HAP-1 (cell line): ENCODE data around the gene CCT6A.
"Not testable (repeated sequence)": the region's sequence is repeated elsewhere in the genome, so short reads cannot be mapped to it uniquely, and the experiment has no call there.

Experiments
- DNase-seq, 2 experiments: peaks; one replicate each; pipeline ENCODE4 v3.0.0-alpha.2; 2016 to 2020; ENCODE audit warnings: low spot score in 2 of 2
- H3K27me3 ChIP-seq: fragments of 250-450 bp; sonication (Bioruptor Pico); 2 replicates; pipeline ENCODE4 v1.5.1; 2020; ENCODE audit warnings: low read depth, mild to moderate bottlenecking, moderate library complexity
- H3K36me3 ChIP-seq: fragments of 250-450 bp; sonication (Bioruptor Pico); replicated peaks from 2 replicates; pipeline ENCODE4 v1.5.1; 2020; ENCODE audit warnings: mild to moderate bottlenecking
- H3K4me1 ChIP-seq: fragments of 250-450 bp; sonication (Bioruptor Pico); 2 replicates; pipeline ENCODE4 v1.5.1; 2020; ENCODE audit warnings: mild to moderate bottlenecking
- H3K4me3 ChIP-seq: fragments of 250-450 bp; sonication (Bioruptor Pico); 2 replicates; pipeline ENCODE4 v1.5.1; 2020; ENCODE audit warnings: mild to moderate bottlenecking, moderate library complexity
- H3K9me3 ChIP-seq: fragments of 250-450 bp; sonication (Bioruptor Pico); 2 replicates; pipeline ENCODE4 v1.5.1; 2020; ENCODE audit warnings: mild to moderate bottlenecking, moderate library complexity
- in situ Hi-C: fragments of 300-500 bp; cut with MboI; formaldehyde crosslinking; loops from 3 replicates; pipeline ENCODE4 v1.14.3; 2020; ENCODE audit warnings: low sequenced_read_pairs, inconsistent platforms, mixed read lengths

CCT6A gene

DNA sequence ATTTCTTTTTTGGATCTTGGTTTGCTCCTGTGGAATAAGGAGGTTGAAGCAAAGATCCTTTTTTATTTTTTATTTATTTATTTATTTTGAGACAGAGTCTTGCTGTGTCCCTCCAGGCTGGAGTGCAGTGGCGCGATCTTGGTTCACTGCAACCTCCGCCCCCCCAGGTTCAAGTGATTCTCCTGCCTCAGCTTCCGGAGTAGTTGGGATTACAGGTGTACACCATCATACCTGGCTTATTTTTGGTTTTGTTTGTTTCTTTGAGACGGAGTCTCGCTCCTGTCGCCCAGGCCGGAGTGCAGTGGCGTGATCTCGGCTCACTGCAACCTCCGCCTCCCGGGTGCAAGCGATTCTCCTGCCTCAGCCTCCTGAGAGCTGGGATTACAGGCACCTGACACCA, 14.8 kb downstream of the CCT6A start:
- DNase-seq = not testable (repeated sequence)
- H3K36me3 ChIP-seq = peaks cover 52% of the 10 kb centered on the region

DNA sequence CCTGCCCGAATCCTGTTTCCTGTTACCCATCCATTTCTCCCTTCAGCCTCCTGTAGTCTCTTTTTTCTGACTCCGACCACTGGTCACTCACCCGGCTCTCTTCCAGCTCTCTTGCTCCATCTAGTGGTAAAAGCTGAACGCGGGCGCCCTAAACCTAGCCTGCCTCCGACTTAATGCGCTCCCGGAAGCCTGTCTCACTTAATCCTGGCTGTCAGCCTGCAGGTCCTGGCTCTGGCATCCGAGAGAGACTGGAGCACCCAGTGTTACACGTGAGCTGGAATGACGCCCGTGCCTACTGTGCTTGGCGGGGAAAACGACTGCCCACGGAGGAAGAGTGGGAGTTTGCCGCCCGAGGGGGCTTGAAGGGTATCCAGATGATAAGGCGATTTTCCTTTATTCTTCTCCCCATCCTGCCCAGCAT, 22.8 kb downstream of the CCT6A start:
- H3K36me3 ChIP-seq = peaks cover 46% of the 10 kb centered on the region
- no peak overlapping the region for H3K4me3 ChIP-seq
- H3K4me1 ChIP-seq = no peaks in the 10 kb centered on the region
- H3K27me3 ChIP-seq = no peaks in the 10 kb centered on the region
- H3K9me3 ChIP-seq = no peaks in the 10 kb centered on the region
- DNase-seq = peak; percentile 71 to 85
- in situ Hi-C loops = loop anchor here (10.0 kb wide), 1 partner anchor 430 kb away; no protein-coding TSS in a partner anchor

More for the DNA sequence above, 14.8 kb downstream of the CCT6A start:
- H3K4me3 ChIP-seq, H3K27me3 ChIP-seq, H3K4me1 ChIP-seq, in situ Hi-C loops, H3K9me3 ChIP-seq: not testable (repeated sequence)

DNA sequence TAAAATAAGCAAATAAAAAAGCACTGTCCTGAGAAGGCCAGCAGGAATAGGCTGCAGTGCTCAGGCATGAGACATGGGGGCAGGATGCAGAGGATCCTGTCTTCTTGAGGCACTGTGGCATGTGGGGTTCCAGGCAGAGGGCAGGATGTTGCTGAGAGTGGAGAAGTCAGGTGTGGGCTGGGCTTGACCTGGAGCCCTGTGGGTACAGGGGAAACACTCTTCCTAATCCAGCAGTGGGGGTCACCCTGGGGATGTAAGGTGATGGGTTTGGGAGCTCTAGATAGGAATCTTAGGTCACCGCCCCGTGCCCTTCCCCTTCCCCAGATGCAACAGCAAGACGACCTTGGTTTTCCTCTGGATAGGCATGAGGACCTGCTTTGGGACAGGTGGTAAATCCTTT, 26.1 kb downstream of the CCT6A start:
- H3K27me3 ChIP-seq = no peaks in the 10 kb centered on the region
- no peaks in the 10 kb centered on the region for H3K4me1 ChIP-seq
- no peak for DNase-seq
- no peak overlapping the region for H3K4me3 ChIP-seq
- peaks cover 31% of the 10 kb centered on the region for H3K36me3 ChIP-seq
- no peaks in the 10 kb centered on the region for H3K9me3 ChIP-seq
- in situ Hi-C loops = loop anchor here (10.0 kb wide), 1 partner anchor 433 kb away; no protein-coding TSS in a partner anchor

DNA sequence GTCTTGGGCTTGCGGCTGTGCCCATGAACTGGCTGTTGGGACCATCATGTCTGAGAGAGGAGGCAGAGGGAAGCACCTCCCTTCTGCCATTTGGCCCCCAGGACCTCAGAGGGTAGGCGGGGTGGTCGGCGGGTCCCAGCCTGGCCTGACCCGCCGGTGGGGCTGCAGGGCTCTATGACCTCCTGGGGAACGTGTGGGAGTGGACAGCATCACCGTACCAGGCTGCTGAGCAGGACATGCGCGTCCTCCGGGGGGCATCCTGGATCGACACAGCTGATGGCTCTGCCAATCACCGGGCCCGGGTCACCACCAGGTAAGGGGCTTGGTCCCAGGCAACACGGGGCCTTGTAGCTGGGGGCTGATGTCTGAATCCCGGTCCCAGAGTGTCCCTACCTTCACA, 26.6 kb downstream of the CCT6A start:
- DNase-seq = no peak
- Histone ChIP-seq H3K36me3 (peaks cover 27% of the 10 kb centered on the region), H3K27me3 (no peaks in the 10 kb centered on the region), H3K9me3 (no peaks in the 10 kb centered on the region), H3K4me1 (no peaks in the 10 kb centered on the region), H3K4me3 (no peak overlapping the region)
- in situ Hi-C loops = loop anchor here (10.0 kb wide), 1 partner anchor 433 kb away; no protein-coding TSS in a partner anchor

DNA sequence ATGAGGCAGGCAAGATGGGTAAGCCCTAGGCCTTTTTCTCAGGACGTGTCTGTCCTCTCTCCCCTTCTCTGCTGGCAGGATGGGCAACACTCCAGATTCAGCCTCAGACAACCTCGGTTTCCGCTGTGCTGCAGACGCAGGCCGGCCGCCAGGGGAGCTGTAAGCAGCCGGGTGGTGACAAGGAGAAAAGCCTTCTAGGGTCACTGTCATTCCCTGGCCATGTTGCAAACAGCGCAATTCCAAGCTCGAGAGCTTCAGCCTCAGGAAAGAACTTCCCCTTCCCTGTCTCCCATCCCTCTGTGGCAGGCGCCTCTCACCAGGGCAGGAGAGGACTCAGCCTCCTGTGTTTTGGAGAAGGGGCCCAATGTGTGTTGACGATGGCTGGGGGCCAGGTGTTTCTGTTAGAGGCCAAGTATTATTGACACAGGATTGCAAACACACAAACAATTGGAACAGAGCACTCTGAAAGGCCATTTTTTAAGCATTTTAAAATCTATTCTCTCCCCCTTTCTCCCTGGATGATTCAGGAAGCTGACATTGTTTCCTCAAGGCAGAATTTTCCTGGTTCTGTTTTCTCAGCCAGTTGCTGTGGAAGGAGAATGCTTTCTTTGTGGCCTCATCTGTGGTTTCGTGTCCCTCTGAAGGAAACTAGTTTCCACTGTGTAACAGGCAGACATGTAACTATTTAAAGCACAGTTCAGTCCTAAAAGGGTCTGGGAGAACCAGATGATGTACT, 28.1 kb downstream of the CCT6A start:
- peaks cover 20% of the 10 kb centered on the region for H3K36me3 ChIP-seq

DNA sequence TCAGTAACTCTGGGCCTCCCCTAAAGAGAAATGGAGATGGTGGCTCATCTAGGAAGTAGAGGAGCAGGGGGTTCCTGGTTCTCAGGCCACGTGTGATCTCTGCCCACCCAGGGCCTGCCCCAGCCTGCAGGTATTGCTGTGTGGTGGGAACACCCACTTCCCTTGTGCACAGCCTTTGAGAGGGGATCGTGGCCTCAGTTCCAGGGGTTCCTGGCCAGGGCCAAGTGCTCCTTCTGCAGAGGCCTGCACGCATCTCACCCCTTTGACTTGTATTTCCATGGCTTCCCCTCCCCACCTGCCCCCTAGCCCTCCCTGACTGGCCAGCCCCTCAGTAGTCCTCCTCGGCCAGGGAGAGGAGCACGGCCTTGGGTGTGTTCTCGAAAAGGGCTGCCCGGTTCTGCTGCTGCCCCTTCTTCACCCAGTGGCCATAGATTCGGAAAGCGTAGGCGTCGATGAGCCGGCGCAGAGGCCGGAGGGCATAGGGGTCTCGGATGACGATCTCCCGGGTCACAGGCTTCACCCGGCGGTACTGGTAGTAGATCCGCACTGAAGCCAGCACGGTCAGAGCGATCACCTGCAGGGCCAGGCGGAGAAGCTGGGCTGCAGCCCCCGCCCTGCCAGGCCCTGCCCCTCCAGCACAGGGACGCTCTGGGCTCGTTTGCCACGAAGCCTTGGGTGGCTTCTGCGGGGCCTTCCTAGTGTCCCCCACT, 29.3 kb downstream of the CCT6A start:
- in situ Hi-C loops, H3K4me3 ChIP-seq, DNase-seq, H3K27me3 ChIP-seq, H3K4me1 ChIP-seq, H3K9me3 ChIP-seq: not testable (repeated sequence)
- peaks cover 18% of the 10 kb centered on the region for H3K36me3 ChIP-seq

More for the DNA sequence above, 28.1 kb downstream of the CCT6A start:
- no peak for DNase-seq
- in situ Hi-C loops = loop anchor here (10.0 kb wide), 1 partner anchor 435 kb away; no protein-coding TSS in a partner anchor
- no peaks in the 10 kb centered on the region for H3K4me1 ChIP-seq
- H3K27me3 ChIP-seq = no peaks in the 10 kb centered on the region
- H3K4me3 ChIP-seq = no peak overlapping the region
- H3K9me3 ChIP-seq = no peaks in the 10 kb centered on the region

DNA sequence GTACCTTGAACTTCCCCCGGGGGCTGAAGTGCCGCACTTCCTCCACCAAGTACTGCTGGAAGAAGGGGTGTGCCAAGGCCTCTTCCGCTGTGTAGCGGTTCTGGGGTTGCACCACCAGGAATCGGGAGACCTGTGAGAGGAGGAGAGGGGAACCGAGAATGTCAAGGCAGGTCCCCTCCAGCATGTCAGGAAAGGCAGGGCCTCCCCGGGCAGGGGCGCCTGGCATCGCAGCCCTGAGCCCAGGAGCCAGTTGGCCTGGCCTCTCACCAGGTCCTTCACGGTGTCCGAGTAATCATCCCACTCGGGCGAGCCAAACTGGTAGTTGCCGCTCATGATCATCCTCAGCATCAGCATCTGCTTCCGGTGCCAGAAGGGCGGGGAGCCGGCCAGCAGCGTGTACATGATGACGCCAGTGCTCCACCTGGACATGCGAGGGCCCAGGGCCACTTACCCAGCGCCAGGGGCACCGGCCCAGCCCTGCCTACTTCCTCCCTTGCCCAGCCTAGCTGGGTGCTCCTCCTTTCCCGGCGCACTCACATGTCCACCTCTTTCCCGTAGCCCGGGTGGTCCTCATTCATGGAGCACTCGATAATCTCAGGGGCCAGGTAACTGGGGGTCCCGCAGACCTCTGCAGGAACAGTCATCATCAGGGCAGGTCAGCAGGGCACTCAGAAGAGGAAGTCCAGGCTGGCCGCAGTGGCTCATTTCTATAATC, 30.2 kb downstream of the CCT6A start:
- no peaks in the 10 kb centered on the region for H3K9me3 ChIP-seq
- no peak overlapping the region for H3K4me3 ChIP-seq
- no peaks in the 10 kb centered on the region for H3K4me1 ChIP-seq
- peaks cover 18% of the 10 kb centered on the region for H3K36me3 ChIP-seq
- no peak for DNase-seq
- in situ Hi-C loops = no loop called here
- no peaks in the 10 kb centered on the region for H3K27me3 ChIP-seq

DNA sequence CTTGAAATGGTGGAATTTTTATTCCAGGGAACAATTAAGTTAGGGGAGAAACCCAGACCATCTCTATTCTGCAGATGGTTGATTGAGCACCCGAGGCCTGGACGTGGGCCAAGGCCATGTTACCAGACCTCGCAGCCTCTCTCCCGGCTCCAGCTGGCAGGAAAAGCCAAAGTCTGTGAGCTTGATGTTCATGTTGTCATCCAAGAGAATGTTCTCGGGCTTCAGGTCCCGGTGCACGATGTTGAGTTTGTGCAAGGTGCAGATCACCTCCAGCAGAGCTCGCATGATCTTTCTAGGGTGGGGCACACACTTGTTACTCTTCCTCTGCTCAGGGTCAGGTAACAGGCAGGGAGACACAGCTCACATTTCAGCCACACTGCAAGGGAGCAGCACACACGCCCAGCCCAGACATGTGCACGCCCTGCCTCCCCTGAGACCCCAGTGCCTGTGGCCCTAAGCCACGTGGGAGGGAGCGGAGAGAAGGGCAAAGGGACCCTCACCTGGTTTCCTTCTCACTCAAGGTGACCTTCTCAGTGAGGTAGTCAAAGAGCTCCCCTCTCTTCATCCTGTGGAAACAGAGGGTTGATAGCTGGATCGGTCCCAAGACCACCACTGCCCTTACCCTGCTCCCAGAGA, 31.7 kb downstream of the CCT6A start:
- Histone ChIP-seq H3K4me1 (no peaks in the 10 kb centered on the region), H3K9me3 (no peaks in the 10 kb centered on the region), H3K4me3 (no peak overlapping the region), H3K36me3 (peaks cover 15% of the 10 kb centered on the region), H3K27me3 (no peaks in the 10 kb centered on the region)
- in situ Hi-C loops = no loop called here
- no peak for DNase-seq

DNA sequence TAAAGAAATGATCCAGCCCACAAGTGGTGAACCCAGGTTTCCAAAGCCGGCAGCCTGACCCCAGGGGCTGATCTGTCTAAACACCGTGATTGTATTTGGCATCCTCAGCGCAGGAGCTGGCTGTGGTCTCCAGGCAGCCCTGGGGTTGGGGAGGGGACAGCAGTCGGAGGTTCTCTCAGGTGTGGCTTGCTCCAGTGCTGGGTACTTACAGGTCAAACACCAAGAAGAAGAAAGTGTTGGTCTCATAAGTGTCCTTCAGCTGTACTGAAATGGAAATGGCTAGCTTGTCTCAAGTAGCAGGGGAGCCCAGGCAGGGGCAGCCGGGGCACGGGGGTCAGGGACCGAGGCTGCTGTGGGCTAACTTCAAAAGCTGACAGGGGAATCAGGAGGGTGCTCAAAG, 35.2 kb downstream of the CCT6A start:
- Histone ChIP-seq H3K36me3 (no peaks in the 10 kb centered on the region; the same call in 1 of the 2 replicates), H3K27me3 (no peaks in the 10 kb centered on the region), H3K9me3 (no peaks in the 10 kb centered on the region), H3K4me1 (no peaks in the 10 kb centered on the region), H3K4me3 (no peak overlapping the region)
- in situ Hi-C loops = no loop called here
- DNase-seq = no peak

DNA sequence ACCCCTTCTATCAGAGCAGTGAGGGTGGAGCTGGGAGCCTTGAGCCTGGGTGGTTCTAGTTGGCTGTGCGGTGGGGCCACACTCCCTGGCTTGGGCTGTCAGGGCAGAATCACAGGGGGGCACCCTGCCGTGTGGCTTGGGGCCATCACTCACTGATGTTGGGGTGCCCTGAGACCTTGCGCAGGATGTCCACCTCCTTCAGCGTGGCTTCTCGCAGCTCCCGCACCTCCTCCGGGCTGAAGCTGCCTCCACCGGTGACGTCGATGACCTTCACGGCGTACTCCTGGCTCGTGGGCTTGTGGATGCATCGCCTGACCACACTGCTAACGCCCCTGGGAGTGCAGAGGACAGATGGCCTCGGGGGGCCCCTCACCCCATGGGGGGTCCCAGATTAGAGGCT, 35.9 kb downstream of the CCT6A start:
- no peak for DNase-seq
- in situ Hi-C loops = no loop called here
- no peaks in the 10 kb centered on the region for H3K9me3 ChIP-seq
- no peak overlapping the region for H3K4me3 ChIP-seq
- H3K36me3 ChIP-seq = no peaks in the 10 kb centered on the region
- H3K4me1 ChIP-seq = no peaks in the 10 kb centered on the region
- H3K27me3 ChIP-seq = no peaks in the 10 kb centered on the region

DNA sequence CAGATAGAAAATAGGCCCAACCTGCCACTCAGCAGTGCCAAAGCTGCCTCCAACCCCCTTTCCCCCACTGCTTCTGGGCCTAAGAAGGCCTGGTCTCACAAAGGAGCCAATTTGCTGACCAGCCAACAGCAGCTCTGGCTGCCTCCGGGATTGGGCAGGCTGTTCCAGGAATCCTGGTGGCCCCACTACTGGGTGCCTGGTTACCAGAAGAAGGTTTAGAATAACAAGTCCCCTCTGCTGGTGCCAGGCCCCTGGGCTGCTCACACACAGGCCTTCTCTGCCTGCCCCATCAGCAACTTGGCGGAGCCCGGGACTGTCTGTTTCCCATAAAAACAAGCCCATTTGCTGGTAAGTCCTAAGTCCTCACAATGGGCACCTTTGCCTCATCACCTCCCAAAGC, 40.0 kb downstream of the CCT6A start:
- Histone ChIP-seq H3K36me3 (no peaks in the 10 kb centered on the region), H3K4me3 (no peak overlapping the region), H3K27me3 (no peaks in the 10 kb centered on the region), H3K9me3 (no peaks in the 10 kb centered on the region), H3K4me1 (no peaks in the 10 kb centered on the region)
- no peak for DNase-seq
- in situ Hi-C loops = no loop called here

DNA sequence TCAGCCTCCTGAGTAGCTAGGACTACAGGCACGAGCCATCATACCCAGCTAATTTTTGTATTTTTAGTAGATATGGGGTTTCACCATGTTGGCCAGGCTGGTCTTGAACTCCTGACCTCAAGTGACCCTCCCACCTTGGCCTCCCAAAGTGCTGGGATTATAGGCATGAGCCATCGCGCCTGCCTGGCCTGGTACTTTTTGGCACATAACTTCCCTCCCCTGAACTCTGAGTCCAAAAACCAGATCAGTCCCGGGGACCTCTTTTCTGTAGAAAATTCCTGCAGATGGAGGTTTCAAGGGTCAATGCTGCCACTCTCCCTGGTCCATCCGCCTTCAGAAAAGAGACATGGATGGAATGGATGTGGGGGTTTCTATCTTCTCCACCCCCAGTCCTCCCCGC, 40.8 kb downstream of the CCT6A start:
- H3K27me3 ChIP-seq, H3K4me3 ChIP-seq, in situ Hi-C loops, H3K36me3 ChIP-seq, H3K9me3 ChIP-seq, DNase-seq, H3K4me1 ChIP-seq: not testable (repeated sequence)

DNA sequence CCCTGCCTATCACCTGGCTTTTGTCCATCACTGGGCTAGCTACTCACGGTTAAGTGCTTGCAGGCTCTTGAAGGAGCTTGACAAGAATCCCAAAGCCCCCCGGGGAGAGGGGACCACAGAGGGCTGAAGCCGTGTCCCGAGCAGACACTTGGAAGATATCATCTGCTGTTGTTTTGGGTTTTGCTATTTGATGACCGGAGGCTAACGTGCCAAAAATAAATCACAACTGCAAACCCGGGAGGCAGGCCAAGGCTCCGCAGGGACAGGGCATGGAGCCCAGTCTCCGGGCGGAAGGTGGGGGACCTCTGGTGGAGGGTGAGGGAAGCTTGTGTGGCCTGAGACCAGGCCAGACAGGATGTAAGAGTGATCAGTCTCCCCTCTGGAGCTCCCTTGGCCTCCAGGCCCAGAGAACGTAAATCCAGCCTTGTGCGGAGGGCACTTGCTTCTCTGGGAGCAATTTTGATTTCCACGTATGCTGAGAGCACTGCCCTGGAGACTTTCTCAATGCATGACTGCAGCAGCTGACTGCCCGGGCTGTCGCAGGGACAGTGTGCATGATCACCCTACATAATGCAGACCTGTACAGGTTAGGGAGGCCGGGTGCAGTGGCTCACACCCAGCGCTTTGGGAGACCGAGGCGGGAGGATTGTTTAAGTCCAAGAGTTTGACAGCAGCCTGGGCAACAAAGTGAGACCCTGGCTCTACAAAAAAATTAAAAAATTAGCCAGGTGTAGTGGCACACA, 41.4 kb downstream of the CCT6A start, which contains the start of gene PHKG1:
Gene PHKG1, minus strand, starts transcription at position 164 of the 743 bp plus-strand sequence. CDS start 4,011 bp downstream, outside the sequence.
- in situ Hi-C loops = no loop called here
- DNase-seq = peak in 1 of 2 experiments; percentile 50
- Histone ChIP-seq H3K4me3 (no peak within 1 kb of the TSS), H3K4me1 (no peaks in the 10 kb centered on the region), H3K27me3 (no peaks in the 10 kb centered on the region), H3K9me3 (no peaks in the 10 kb centered on the region), H3K36me3 (no peaks in the 10 kb centered on the region)
